ENCODE data around the gene TMPRSS11B.

TMPRSS11B gene

DNA sequence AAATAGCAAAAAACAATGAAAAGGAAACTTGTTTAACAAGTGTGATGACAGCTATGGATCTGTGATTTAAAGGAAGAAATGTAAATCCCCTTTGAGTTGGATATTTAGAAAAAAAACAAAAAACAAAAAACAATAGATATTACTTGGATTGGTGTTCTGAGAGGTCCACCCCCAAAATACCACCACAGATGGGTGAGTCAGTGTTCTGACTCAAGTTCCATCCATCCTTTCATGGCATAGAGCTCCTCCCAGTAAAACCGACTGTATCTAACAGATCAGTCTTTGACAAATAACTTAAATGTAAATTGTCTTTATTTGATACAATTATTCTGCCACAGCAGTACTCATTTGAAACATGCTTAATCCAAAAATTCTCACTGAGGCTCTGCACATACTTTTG, 27.4 kb downstream of the TMPRSS11B start:
- no peak overlapping the region for H3K4me3 ChIP-seq (ENCODE audit: low read depth, low read length)
- POLR2A ChIA-PET = no interaction called here
- no peak for TF ChIP-seq ZNF560 (tag by site-specific recombination; IDR thresholded peaks at IDR 0.05; ENCODE audit: borderline replicate concordance)
- TF ChIP-seq TRIM28 (IDR thresholded peaks at IDR 0.05; ENCODE audit: borderline replicate concordance, low read length) = no peak
- no peak for TF ChIP-seq ZNF157 (tag by site-specific recombination; IDR thresholded peaks at IDR 0.05)
- TF ChIP-seq ZNF211 (tag by site-specific recombination; IDR thresholded peaks at IDR 0.05; ENCODE audit: low read depth) = no peak
- no peak for TF ChIP-seq ZNF341 (tag by site-specific recombination; IDR thresholded peaks at IDR 0.05; ENCODE audit: low read depth)
- TF ChIP-seq, protein P1, sequence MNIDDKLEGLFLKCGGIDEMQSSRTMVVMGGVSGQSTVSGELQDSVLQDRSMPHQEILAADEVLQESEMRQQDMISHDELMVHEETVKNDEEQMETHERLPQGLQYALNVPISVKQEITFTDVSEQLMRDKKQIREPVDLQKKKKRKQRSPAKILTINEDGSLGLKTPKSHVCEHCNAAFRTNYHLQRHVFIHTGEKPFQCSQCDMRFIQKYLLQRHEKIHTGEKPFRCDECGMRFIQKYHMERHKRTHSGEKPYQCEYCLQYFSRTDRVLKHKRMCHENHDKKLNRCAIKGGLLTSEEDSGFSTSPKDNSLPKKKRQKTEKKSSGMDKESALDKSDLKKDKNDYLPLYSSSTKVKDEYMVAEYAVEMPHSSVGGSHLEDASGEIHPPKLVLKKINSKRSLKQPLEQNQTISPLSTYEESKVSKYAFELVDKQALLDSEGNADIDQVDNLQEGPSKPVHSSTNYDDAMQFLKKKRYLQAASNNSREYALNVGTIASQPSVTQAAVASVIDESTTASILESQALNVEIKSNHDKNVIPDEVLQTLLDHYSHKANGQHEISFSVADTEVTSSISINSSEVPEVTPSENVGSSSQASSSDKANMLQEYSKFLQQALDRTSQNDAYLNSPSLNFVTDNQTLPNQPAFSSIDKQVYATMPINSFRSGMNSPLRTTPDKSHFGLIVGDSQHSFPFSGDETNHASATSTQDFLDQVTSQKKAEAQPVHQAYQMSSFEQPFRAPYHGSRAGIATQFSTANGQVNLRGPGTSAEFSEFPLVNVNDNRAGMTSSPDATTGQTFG (tag by site-specific recombination; IDR thresholded peaks at IDR 0.05; ENCODE audit: borderline replicate concordance) = no peak
- TF ChIP-seq ZBTB21 (tag by site-specific recombination; IDR thresholded peaks at IDR 0.05) = no peak
- TF ChIP-seq, protein P2, sequence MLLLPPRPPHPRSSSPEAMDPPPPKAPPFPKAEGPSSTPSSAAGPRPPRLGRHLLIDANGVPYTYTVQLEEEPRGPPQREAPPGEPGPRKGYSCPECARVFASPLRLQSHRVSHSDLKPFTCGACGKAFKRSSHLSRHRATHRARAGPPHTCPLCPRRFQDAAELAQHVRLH (tag by site-specific recombination; IDR thresholded peaks at IDR 0.05) = no peak
- TF ChIP-seq ZNF529 (tag by site-specific recombination; IDR thresholded peaks at IDR 0.05; ENCODE audit: insufficient replicate concordance) = no peak
- TF ChIP-seq ZFP69B (tag by site-specific recombination; IDR thresholded peaks at IDR 0.05) = no peak
- TF ChIP-seq YY2 (tag by site-specific recombination; IDR thresholded peaks at IDR 0.05) = no peak
- no peak for TF ChIP-seq ZBTB49 (tag by site-specific recombination; IDR thresholded peaks at IDR 0.05; ENCODE audit: low read depth)
- TF ChIP-seq ZNF514 (tag by site-specific recombination; IDR thresholded peaks at IDR 0.05) = no peak
- TF ChIP-seq ZNF645 (tag by site-specific recombination; IDR thresholded peaks at IDR 0.05) = no peak
- TF ChIP-seq, protein P3, sequence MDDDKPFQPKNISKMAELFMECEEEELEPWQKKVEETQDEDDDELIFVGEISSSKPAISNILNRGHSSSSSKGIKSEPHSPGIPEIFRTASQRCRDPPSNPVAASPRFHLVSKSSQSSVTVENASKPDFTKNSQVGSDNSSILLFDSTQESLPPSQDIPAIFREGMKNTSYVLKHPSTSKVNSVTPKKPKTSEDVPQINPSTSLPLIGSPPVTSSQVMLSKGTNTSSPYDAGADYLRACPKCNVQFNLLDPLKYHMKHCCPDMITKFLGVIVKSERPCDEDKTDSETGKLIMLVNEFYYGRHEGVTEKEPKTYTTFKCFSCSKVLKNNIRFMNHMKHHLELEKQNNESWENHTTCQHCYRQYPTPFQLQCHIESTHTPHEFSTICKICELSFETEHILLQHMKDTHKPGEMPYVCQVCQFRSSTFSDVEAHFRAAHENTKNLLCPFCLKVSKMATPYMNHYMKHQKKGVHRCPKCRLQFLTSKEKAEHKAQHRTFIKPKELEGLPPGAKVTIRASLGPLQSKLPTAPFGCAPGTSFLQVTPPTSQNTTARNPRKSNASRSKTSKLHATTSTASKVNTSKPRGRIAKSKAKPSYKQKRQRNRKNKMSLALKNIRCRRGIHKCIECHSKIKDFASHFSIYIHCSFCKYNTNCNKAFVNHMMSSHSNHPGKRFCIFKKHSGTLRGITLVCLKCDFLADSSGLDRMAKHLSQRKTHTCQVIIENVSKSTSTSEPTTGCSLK (tag by site-specific recombination; IDR thresholded peaks at IDR 0.05) = no peak
- no peak for TF ChIP-seq ZNF23 (tag by site-specific recombination; IDR thresholded peaks at IDR 0.05; ENCODE audit: borderline replicate concordance)
- no peak for TF ChIP-seq ZNF660 (tag by site-specific recombination; IDR thresholded peaks at IDR 0.05)
- TF ChIP-seq ZNF266 (tag by site-specific recombination; IDR thresholded peaks at IDR 0.05; ENCODE audit: low read depth) = no peak
- no peak for TF ChIP-seq ZNF239 (tag by site-specific recombination; IDR thresholded peaks at IDR 0.05)
- H3K27ac ChIP-seq (ENCODE audit: extremely low read depth, low read depth, low read length) = no peak overlapping the region
- H3K9me3 ChIP-seq (ENCODE audit: control insufficient read depth, insufficient read depth, low read depth, low read length) = no peaks in the 10 kb centered on the region
- CTCF ChIA-PET = no interaction called here
- no peaks in the 10 kb centered on the region for H3K4me1 ChIP-seq (ENCODE audit: control insufficient read depth, insufficient read depth, low read length)
- no peaks in the 10 kb centered on the region for H3K36me3 ChIP-seq (ENCODE audit: control insufficient read depth in 2 of 2, insufficient read depth in 1 of 2, low read length in 2 of 2)

All from HEK293 (cell line).